Bronchial epithelial cell (primary cell): ENCODE results near the gene WDFY4. TPM values are rescaled to one million over a fixed set of nuclear protein-coding genes. Genes with fewer than 3 reads are reported as not detected.

Experiments
- DNase-seq: peaks from one replicate; pipeline ENCODE4 v3.0.0-alpha.2; 2010; ENCODE audit warnings: low read depth
- FAIRE-seq: peaks from 2 replicates; lab custom pipeline; 2011; peaks lifted over from hg19 to GRCh38; lab: Jason Lieb, UNC
- H3K27me3 ChIP-seq: 2 replicates; pipeline ENCODE4 v1.5.1; 2011; ENCODE audit warnings: low read length; ENCODE audit not compliant: control insufficient read depth, insufficient read depth
- H3K36me3 ChIP-seq: 2 replicates; pipeline ENCODE4 v1.5.1; 2011; ENCODE audit warnings: low read length; ENCODE audit not compliant: control insufficient read depth, insufficient read depth
- H3K4me3 ChIP-seq: 2 replicates; pipeline ENCODE4 v1.5.1; 2011; ENCODE audit warnings: mild to moderate bottlenecking, low read depth, low read length, control low read depth
- CTCF ChIP-seq: IDR thresholded peaks from 2 replicates; pipeline ENCODE4 v1.5.1; 2011; ENCODE audit warnings: mild to moderate bottlenecking, moderate library complexity, low read length, control low read depth, inconsistent platforms; ENCODE audit not compliant: insufficient read depth, severe bottlenecking
- total RNA-seq: library from RNA; depleted of rRNA; stranded (reverse); fragments of >200 nt; gene quantifications from 2 replicates; pipeline ENCODE4 v1.2.1, GENCODE V29; 2014

The WDFY4 gene
- total RNA-seq, 1 donor from 2014 or later, result under 0.01 TPM

- FAIRE-seq (no peak), DNase-seq (no peak)
- peaks cover 4% of the 10 kb centered on the region for H3K27me3 ChIP-seq
Measured at GRCh38 chr10:48937796-48938195, 253.1 kb downstream of the WDFY4 start.

GRCh38 chr10:48938281-48938680, 253.6 kb downstream of the WDFY4 start:
- FAIRE-seq, result no peak
- no peak for TF ChIP-seq CTCF
- DNase-seq, result no peak
- Histone ChIP-seq H3K27me3 (peaks cover 4% of the 10 kb centered on the region), H3K36me3 (no peaks in the 10 kb centered on the region), H3K4me3 (no peak overlapping the region)

More at GRCh38 chr10:48937796-48938195, 253.1 kb downstream of the WDFY4 start:
- Histone ChIP-seq H3K4me3 (no peak overlapping the region), H3K36me3 (no peaks in the 10 kb centered on the region)
- TF ChIP-seq CTCF, result no peak

GRCh38 chr10:48938990-48939536, 254.4 kb downstream of the WDFY4 start:
- TF ChIP-seq CTCF, result no peak
- H3K4me3 ChIP-seq, result no peak overlapping the region
- peaks cover 4% of the 10 kb centered on the region for H3K27me3 ChIP-seq
- no peak for FAIRE-seq
- no peak for DNase-seq
- no peaks in the 10 kb centered on the region for H3K36me3 ChIP-seq

- no peak within 1 kb of the TSS for H3K4me3 ChIP-seq
- DNase-seq, result no peak
- TF ChIP-seq CTCF, result no peak
- peaks cover 2% of the 10 kb centered on the region for H3K27me3 ChIP-seq
- no peak for FAIRE-seq
- no peaks in the 10 kb centered on the region for H3K36me3 ChIP-seq
Measured at GRCh38 chr10:48939790-48940325, 255.2 kb downstream of the WDFY4 start, which contains the start of gene LRRC18. Gene LRRC18, minus strand, starts transcription at chr10:48939840. Its CDS starts 25,685 bp downstream, at chr10:48914155.

GRCh38 chr10:48940372-48940771, 255.7 kb downstream of the WDFY4 start:
- DNase-seq (no peak), FAIRE-seq (no peak)
- Histone ChIP-seq H3K4me3 (no peak overlapping the region), H3K36me3 (no peaks in the 10 kb centered on the region), H3K27me3 (peaks cover under 1% of the 10 kb centered on the region)
- TF ChIP-seq CTCF, result no peak
